K562 (cell line): ENCODE results near the gene PLXNB2. TPM values are rescaled to one million over a fixed set of nuclear protein-coding genes. Genes with fewer than 3 reads are reported as not detected.

Experiments used
- ATF7 ChIP-seq: fragments of 450-650 bp; IDR thresholded peaks from 2 replicates; pipeline ENCODE4 v1.7.1; 2014; ENCODE audit warnings: mild to moderate bottlenecking, moderate library complexity
- BACH1 ChIP-seq: fragments of 200-800 bp; sonication (Bioruptor generic); IDR thresholded peaks from 2 replicates; pipeline ENCODE4 v1.6.1; 2016; ENCODE audit warnings: missing genetic modification characterization, missing compliant biosample characterization
- BRD9 ChIP-seq: fragments of 450-650 bp; IDR thresholded peaks from 2 replicates; pipeline ENCODE4 v1.6.1; 2018; ENCODE audit warnings: low read depth; ENCODE audit not compliant: partially characterized antibody
- HMG20A ChIP-seq: fragments of 450-650 bp; formaldehyde crosslinking; conservative IDR thresholded peaks from 2 replicates; pipeline ENCODE4 v1.4.0; 2020; ENCODE audit warnings: mild to moderate bottlenecking, mixed read lengths
- HNRNPUL1 ChIP-seq: fragments of 200-400 bp; formaldehyde crosslinking; IDR thresholded peaks from 2 replicates; pipeline ENCODE4 v1.6.1; 2017; ENCODE audit warnings: low read length
- ILK ChIP-seq: fragments of 450-650 bp; IDR thresholded peaks from 2 replicates; pipeline ENCODE4 v1.6.1; 2016; ENCODE audit warnings: missing genetic modification characterization, low read depth, mild to moderate bottlenecking, missing compliant biosample characterization, moderate library complexity, borderline replicate concordance
- KLF6 ChIP-seq: fragments of 250-450 bp; sonication (Bioruptor Pico); IDR thresholded peaks from 2 replicates; pipeline ENCODE4 v1.4.0; 2020; ENCODE audit warnings: mild to moderate bottlenecking, moderate library complexity, borderline replicate concordance
- MBD1 ChIP-seq: fragments of 250-450 bp; sonication (Bioruptor Pico); IDR thresholded peaks from 2 replicates; pipeline ENCODE4 v1.8.0; 2022; ENCODE audit warnings: inconsistent platforms
- NCOA6 ChIP-seq: fragments of 450-650 bp; IDR thresholded peaks from 2 replicates; pipeline ENCODE4 v1.6.1; 2017; ENCODE audit warnings: mild to moderate bottlenecking
- POLR2H ChIP-seq: IDR thresholded peaks from 2 replicates; pipeline ENCODE4 v1.6.1; 2016; ENCODE audit warnings: missing genetic modification characterization, low read depth, mild to moderate bottlenecking, control low read depth, missing compliant biosample characterization, moderate library complexity
- PTBP1 ChIP-seq: fragments of 200-400 bp; formaldehyde crosslinking; IDR thresholded peaks from 2 replicates; pipeline ENCODE4 v1.6.1; 2017; ENCODE audit warnings: low read depth, low read length
- RBM17 ChIP-seq: fragments of 200-400 bp; formaldehyde crosslinking; IDR thresholded peaks from 2 replicates; pipeline ENCODE4 v1.6.1; 2017; ENCODE audit warnings: low read depth, mild to moderate bottlenecking, low read length, borderline replicate concordance
- RHOXF2B ChIP-seq: fragments of 250-450 bp; sonication (Bioruptor Pico); conservative IDR thresholded peaks from 2 replicates; pipeline ENCODE4 v1.5.1; 2021
- SNRNP70 ChIP-seq: fragments of 200-400 bp; formaldehyde crosslinking; optimal IDR thresholded peaks from 2 replicates; pipeline ENCODE3; 2017; ENCODE audit warnings: low read depth, low read length
- SUPT5H ChIP-seq: fragments of 450-650 bp; IDR thresholded peaks from 2 replicates; pipeline ENCODE4 v1.6.1; 2016
- TGIF2 ChIP-seq: sonication (generic); formaldehyde crosslinking; IDR thresholded peaks from 2 replicates; pipeline ENCODE4 v1.8.1; 2022; ENCODE audit warnings: mild to moderate bottlenecking, missing genetic modification reagents, moderate library complexity
- YBX1 ChIP-seq: fragments of 450-650 bp; IDR thresholded peaks from 2 replicates; pipeline ENCODE4 v1.7.1; 2016; ENCODE audit warnings: mild to moderate bottlenecking
- ZBTB49 ChIP-seq: sonication (generic); formaldehyde crosslinking; IDR thresholded peaks from 2 replicates; pipeline ENCODE4 v1.8.0; 2022; ENCODE audit warnings: missing genetic modification reagents, mild to moderate bottlenecking, borderline replicate concordance
- ZBTB5 ChIP-seq: fragments of 450-650 bp; IDR thresholded peaks from 2 replicates; pipeline ENCODE4 v1.6.1; 2017; ENCODE audit warnings: antibody characterized with exemption
- ZC3H11A ChIP-seq: IDR thresholded peaks from 2 replicates; pipeline ENCODE4 v1.6.1; 2012; ENCODE audit warnings: low read depth, low read length, improper control_type of control experiment
- ZC3H4 ChIP-seq: sonication (generic); formaldehyde crosslinking; IDR thresholded peaks from 2 replicates; pipeline ENCODE4 v1.9.0; 2021; ENCODE audit warnings: missing genetic modification reagents, borderline replicate concordance
- ZFX ChIP-seq: sonication (generic); formaldehyde crosslinking; IDR thresholded peaks from 2 replicates; pipeline ENCODE4 v1.8.0; 2022; ENCODE audit warnings: mild to moderate bottlenecking, missing genetic modification reagents, moderate library complexity
- ZKSCAN1 ChIP-seq: fragments of 150-350 bp; IDR thresholded peaks from 2 replicates; pipeline ENCODE4 v1.6.1; 2016; ENCODE audit warnings: low read depth, low read length
- ZNF121 ChIP-seq: sonication (generic); formaldehyde crosslinking; conservative IDR thresholded peaks from 2 replicates; pipeline ENCODE4 v1.8.0; 2022; ENCODE audit warnings: missing genetic modification reagents
- ZNF184 ChIP-seq: sonication (generic); formaldehyde crosslinking; IDR thresholded peaks from 2 replicates; pipeline ENCODE4 v1.5.0; 2020; ENCODE audit warnings: missing genetic modification reagents
- ZNF445 ChIP-seq: fragments of 250-450 bp; sonication (Bioruptor Pico); IDR thresholded peaks from 2 replicates; pipeline ENCODE4 v1.4.0; 2020; ENCODE audit warnings: low read depth, mild to moderate bottlenecking, moderate library complexity
- polyA plus RNA-seq, 8 experiments: library from polyadenylated mRNA; depleted of rRNA in 4 of 8; stranded (reverse) in 5 of 8; unstranded in 3 of 8; fragments of >200 nt; fragmentation: Nextera tagmentation in 2 of 8; fragmentation: Illumina TruSeq in 1 of 8; extraction: Ambion mirVana in 2 of 8; extraction: Trizol in 1 of 8; gene quantifications; 2 replicates each; pipeline versions ENCODE4 v1.2.1 to v1.2.3, GENCODE V29; 2011 to 2014; ENCODE audit warnings: inconsistent platforms in 1 of 8, missing spikeins in 1 of 8
- total RNA-seq, 7 experiments: library from RNA; depleted of rRNA in 6 of 7; stranded (reverse); fragments of >200 nt in 6 of 7; fragmentation: Illumina TruSeq in 2 of 7; extraction: Trizol in 2 of 7; gene quantifications; 2 replicates each; pipeline versions ENCODE4 v1.2.1 to v1.2.3, GENCODE V29; 2011 to 2021; ENCODE audit warnings: low replicate concordance in 1 of 7

The PLXNB2 gene
- total and polyA plus RNA-seq, 9 of the 15 experiments (the other 6 are each of a cell fraction or from before 2014, with no cell fraction given): 0.15 to 45.1 (median 13.6) TPM

GRCh38 chr22:50318698-50319411, 11.4 kb upstream of the PLXNB2 start (continued):
- no peak for TF ChIP-seq TGIF2 (CRISPR knock-in tag)
- TF ChIP-seq HNRNPUL1: no peak
- TF ChIP-seq PTBP1: no peak
- no peak for TF ChIP-seq KLF6 (CRISPR knock-in tag)
- no peak for TF ChIP-seq MBD1 (CRISPR knock-in tag)
- TF ChIP-seq ZFX (CRISPR knock-in tag): 0 out of 2 replicates have a peak, but pooled peaks have one; percentile 33
- TF ChIP-seq ZKSCAN1: no peak
- TF ChIP-seq ZBTB49 (CRISPR knock-in tag): no peak
- TF ChIP-seq POLR2H: no peak
- TF ChIP-seq ZNF121 (CRISPR knock-in tag): no peak
- TF ChIP-seq ZBTB5: no peak
- no peak for TF ChIP-seq SUPT5H
- no peak for TF ChIP-seq ILK (tag)
- TF ChIP-seq ZNF445 (CRISPR knock-in tag): no peak
- TF ChIP-seq RBM17: no peak
- no peak for TF ChIP-seq HMG20A (CRISPR knock-in tag)
- TF ChIP-seq ZC3H4 (CRISPR knock-in tag): no peak
- TF ChIP-seq RHOXF2B (CRISPR knock-in tag): no peak
- no peak for TF ChIP-seq YBX1
- no peak for TF ChIP-seq BRD9
- TF ChIP-seq BACH1 (tag): no peak
- peak; percentile 29; the same call in 1 of the 2 replicates for TF ChIP-seq ATF7
- no peak for TF ChIP-seq NCOA6
- no peak for TF ChIP-seq ZNF184 (CRISPR knock-in tag)
- no peak for TF ChIP-seq ZC3H11A
- no peak for TF ChIP-seq SNRNP70
